ENCODE measurements around the gene SSR2.

DNA sequence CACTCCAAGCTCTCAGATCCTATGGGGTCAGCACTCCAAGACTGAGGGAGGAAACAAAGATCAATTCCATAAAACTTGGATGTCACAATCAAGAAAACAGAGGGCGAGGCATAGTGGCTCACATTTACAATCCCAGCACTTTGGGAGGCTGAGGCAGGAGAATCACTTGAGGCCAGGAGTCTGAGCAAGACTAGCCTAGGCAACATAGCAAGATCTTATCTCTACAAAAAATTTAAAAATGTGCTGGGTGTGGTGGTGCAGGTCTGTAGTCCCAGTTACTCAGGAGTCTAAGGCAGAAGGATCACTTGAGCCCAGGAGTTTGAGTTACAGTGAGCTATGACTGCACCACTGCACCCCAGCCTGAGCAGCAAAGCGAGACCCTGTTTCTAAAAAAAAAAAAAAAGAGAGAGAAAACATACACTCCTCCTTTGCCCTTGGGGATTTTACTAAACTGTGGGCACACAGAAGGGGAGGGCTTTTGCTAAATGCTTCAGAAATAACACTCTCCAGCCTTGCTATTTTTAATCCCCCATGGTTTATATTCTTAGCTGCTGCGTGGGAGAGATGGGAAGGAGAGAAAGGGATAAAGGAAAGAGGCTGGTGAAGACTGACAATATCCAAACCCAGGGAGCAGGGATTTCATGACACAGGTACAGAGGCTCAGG lies 60.5 kb downstream of the SSR2 start:
- TF ChIP-seq, protein P1, sequence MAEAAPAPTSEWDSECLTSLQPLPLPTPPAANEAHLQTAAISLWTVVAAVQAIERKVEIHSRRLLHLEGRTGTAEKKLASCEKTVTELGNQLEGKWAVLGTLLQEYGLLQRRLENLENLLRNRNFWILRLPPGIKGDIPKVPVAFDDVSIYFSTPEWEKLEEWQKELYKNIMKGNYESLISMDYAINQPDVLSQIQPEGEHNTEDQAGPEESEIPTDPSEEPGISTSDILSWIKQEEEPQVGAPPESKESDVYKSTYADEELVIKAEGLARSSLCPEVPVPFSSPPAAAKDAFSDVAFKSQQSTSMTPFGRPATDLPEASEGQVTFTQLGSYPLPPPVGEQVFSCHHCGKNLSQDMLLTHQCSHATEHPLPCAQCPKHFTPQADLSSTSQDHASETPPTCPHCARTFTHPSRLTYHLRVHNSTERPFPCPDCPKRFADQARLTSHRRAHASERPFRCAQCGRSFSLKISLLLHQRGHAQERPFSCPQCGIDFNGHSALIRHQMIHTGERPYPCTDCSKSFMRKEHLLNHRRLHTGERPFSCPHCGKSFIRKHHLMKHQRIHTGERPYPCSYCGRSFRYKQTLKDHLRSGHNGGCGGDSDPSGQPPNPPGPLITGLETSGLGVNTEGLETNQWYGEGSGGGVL (tag by site-specific recombination; IDR thresholded peaks at IDR 0.05) = no peak
- TF ChIP-seq HOXA7 (CRISPR knock-in tag; IDR thresholded peaks at IDR 0.05; ENCODE audit: borderline replicate concordance) (no peak), ZNF157 (tag by site-specific recombination; IDR thresholded peaks at IDR 0.05) (no peak), MZF1 (tag by site-specific recombination; IDR thresholded peaks at IDR 0.05; ENCODE audit: borderline replicate concordance) (no peak), YY1 (tag by site-specific recombination; IDR thresholded peaks at IDR 0.05) (no peak), ZNF473 (tag by site-specific recombination; IDR thresholded peaks at IDR 0.05) (no peak), KLF10 (tag by site-specific recombination; IDR thresholded peaks at IDR 0.05) (no peak), ZNF274 (IDR thresholded peaks at IDR 0.05; ENCODE audit: low read length) (no peak), ZNF274 (tag by site-specific recombination; IDR thresholded peaks at IDR 0.05; ENCODE audit: borderline replicate concordance) (no peak)
- TF ChIP-seq, protein P2, sequence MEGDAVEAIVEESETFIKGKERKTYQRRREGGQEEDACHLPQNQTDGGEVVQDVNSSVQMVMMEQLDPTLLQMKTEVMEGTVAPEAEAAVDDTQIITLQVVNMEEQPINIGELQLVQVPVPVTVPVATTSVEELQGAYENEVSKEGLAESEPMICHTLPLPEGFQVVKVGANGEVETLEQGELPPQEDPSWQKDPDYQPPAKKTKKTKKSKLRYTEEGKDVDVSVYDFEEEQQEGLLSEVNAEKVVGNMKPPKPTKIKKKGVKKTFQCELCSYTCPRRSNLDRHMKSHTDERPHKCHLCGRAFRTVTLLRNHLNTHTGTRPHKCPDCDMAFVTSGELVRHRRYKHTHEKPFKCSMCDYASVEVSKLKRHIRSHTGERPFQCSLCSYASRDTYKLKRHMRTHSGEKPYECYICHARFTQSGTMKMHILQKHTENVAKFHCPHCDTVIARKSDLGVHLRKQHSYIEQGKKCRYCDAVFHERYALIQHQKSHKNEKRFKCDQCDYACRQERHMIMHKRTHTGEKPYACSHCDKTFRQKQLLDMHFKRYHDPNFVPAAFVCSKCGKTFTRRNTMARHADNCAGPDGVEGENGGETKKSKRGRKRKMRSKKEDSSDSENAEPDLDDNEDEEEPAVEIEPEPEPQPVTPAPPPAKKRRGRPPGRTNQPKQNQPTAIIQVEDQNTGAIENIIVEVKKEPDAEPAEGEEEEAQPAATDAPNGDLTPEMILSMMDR (tag by site-specific recombination; IDR thresholded peaks at IDR 0.05) = no peak
- TF ChIP-seq, protein P3, sequence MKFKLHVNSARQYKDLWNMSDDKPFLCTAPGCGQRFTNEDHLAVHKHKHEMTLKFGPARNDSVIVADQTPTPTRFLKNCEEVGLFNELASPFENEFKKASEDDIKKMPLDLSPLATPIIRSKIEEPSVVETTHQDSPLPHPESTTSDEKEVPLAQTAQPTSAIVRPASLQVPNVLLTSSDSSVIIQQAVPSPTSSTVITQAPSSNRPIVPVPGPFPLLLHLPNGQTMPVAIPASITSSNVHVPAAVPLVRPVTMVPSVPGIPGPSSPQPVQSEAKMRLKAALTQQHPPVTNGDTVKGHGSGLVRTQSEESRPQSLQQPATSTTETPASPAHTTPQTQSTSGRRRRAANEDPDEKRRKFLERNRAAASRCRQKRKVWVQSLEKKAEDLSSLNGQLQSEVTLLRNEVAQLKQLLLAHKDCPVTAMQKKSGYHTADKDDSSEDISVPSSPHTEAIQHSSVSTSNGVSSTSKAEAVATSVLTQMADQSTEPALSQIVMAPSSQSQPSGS (tag by site-specific recombination; IDR thresholded peaks at IDR 0.05; ENCODE audit: low read depth) = no peak
- TF ChIP-seq, protein P4, sequence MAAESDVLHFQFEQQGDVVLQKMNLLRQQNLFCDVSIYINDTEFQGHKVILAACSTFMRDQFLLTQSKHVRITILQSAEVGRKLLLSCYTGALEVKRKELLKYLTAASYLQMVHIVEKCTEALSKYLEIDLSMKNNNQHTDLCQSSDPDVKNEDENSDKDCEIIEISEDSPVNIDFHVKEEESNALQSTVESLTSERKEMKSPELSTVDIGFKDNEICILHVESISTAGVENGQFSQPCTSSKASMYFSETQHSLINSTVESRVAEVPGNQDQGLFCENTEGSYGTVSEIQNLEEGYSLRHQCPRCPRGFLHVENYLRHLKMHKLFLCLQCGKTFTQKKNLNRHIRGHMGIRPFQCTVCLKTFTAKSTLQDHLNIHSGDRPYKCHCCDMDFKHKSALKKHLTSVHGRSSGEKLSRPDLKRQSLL (tag by site-specific recombination; IDR thresholded peaks at IDR 0.05) = no peak
- TF ChIP-seq, protein P5, sequence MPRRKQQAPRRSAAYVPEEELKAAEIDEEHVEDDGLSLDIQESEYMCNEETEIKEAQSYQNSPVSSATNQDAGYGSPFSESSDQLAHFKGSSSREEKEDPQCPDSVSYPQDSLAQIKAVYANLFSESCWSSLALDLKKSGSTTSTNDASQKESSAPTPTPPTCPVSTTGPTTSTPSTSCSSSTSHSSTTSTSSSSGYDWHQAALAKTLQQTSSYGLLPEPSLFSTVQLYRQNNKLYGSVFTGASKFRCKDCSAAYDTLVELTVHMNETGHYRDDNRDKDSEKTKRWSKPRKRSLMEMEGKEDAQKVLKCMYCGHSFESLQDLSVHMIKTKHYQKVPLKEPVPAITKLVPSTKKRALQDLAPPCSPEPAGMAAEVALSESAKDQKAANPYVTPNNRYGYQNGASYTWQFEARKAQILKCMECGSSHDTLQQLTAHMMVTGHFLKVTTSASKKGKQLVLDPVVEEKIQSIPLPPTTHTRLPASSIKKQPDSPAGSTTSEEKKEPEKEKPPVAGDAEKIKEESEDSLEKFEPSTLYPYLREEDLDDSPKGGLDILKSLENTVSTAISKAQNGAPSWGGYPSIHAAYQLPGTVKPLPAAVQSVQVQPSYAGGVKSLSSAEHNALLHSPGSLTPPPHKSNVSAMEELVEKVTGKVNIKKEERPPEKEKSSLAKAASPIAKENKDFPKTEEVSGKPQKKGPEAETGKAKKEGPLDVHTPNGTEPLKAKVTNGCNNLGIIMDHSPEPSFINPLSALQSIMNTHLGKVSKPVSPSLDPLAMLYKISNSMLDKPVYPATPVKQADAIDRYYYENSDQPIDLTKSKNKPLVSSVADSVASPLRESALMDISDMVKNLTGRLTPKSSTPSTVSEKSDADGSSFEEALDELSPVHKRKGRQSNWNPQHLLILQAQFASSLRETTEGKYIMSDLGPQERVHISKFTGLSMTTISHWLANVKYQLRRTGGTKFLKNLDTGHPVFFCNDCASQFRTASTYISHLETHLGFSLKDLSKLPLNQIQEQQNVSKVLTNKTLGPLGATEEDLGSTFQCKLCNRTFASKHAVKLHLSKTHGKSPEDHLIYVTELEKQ (tag by site-specific recombination; IDR thresholded peaks at IDR 0.05; ENCODE audit: borderline replicate concordance) = no peak

Measured in HEK293 (cell line).